Panc1 (cell line): ENCODE measurements around the gene GNAZ. TPM values are rescaled to one million over a fixed set of nuclear protein-coding genes. Genes with fewer than 3 reads are reported as not detected.
A peak's percentile ranks its signal among the peaks of the same experiment; 100 is the strongest.

ENCODE experiments used
- ATAC-seq: fragments of 200-7000 bp; cut with Tn5 transposase; 2 replicates; pipeline ENCODE4 v1.9.1; 2020; ENCODE audit warnings: mild to moderate bottlenecking, moderate library complexity
- BruUV-seq: library from RNA; stranded (reverse); fragments of 400-500 nt; replicated peaks from 2 replicates; lab custom pipeline; 2021; lab: Mats Ljungman, UMichigan
- CTCF ChIA-PET: fragments of 300-600 bp; sonication (Branson Sonifier 250); formaldehyde crosslinking; loops from one replicate; lab custom pipeline; 2022; ENCODE audit warnings: antibody characterized with exemption; lab: Charles Lee
- POLR2A ChIA-PET: fragments of 300-600 bp; sonication (Branson Sonifier 250); formaldehyde crosslinking; loops from one replicate; lab custom pipeline; 2022; ENCODE audit warnings: antibody characterized with exemption; lab: Charles Lee
- DNase-seq: peaks from one replicate; pipeline ENCODE4 v3.0.0-alpha.2; 2010; ENCODE audit warnings: low read depth, low spot score
- H3K27ac ChIP-seq: 2 replicates; pipeline ENCODE4 v1.5.1; 2011; ENCODE audit warnings: mild to moderate bottlenecking, low read length, inconsistent platforms
- H3K27me3 ChIP-seq: fragments of 200-500 bp; sonication (Bioruptor generic); 2 replicates; pipeline ENCODE4 v1.6.0; 2014; ENCODE audit warnings: low read length, inconsistent platforms; ENCODE audit not compliant: control insufficient read depth, insufficient read depth
- H3K36me3 ChIP-seq: fragments of 200-500 bp; sonication (Bioruptor generic); 2 replicates; pipeline ENCODE4 v1.5.1; 2014; ENCODE audit warnings: inconsistent platforms, mild to moderate bottlenecking, low read length, moderate library complexity; ENCODE audit not compliant: control insufficient read depth, insufficient read depth
- H3K4me1 ChIP-seq: 2 replicates; pipeline ENCODE4 v1.5.1; 2011; ENCODE audit warnings: inconsistent platforms, mild to moderate bottlenecking, low read length, moderate library complexity; ENCODE audit not compliant: control insufficient read depth, insufficient read depth
- H3K4me3 ChIP-seq, 2 experiments: 2 replicates each; pipeline ENCODE4 v1.5.1; 2011 to 2012; ENCODE audit warnings: low read depth in 2 of 2, low read length in 2 of 2, mild to moderate bottlenecking in 2 of 2, inconsistent platforms in 1 of 2, moderate library complexity in 1 of 2
- H3K9me3 ChIP-seq: fragments of 200-500 bp; sonication (Bioruptor generic); 2 replicates; pipeline ENCODE4 v1.5.1; 2014; ENCODE audit warnings: low read depth, mild to moderate bottlenecking, inconsistent platforms, low read length, moderate library complexity; ENCODE audit not compliant: control insufficient read depth, insufficient read depth
- CTCF ChIP-seq: fragments of 450-650 bp; IDR thresholded peaks from 2 replicates; pipeline ENCODE4 v1.5.1; 2017; ENCODE audit warnings: mild to moderate bottlenecking
- POLR2AphosphoS5 ChIP-seq: IDR thresholded peaks from 2 replicates; pipeline ENCODE4 v1.6.1; 2012; ENCODE audit warnings: mild to moderate bottlenecking, low read depth, low read length, moderate library complexity
- SIN3A ChIP-seq: IDR thresholded peaks from 2 replicates; pipeline ENCODE4 v1.6.1; 2012; ENCODE audit warnings: low read depth, mild to moderate bottlenecking, low read length, moderate library complexity, borderline replicate concordance; ENCODE audit not compliant: insufficient read depth
- TCF7L2 ChIP-seq: IDR thresholded peaks from 2 replicates; pipeline ENCODE4 v1.6.1; 2011; ENCODE audit warnings: mild to moderate bottlenecking, low read depth, low read length, inconsistent platforms
- in situ Hi-C: cut with HindIII; loops from 2 replicates; pipeline ENCODE4 v1.10.0; 2016; ENCODE audit warnings: low sequenced_read_pairs, low pct_unique_long_range_greater_than_20kb
- intact Hi-C: fragments of 100-400 bp; cut with micrococcal nuclease; formaldehyde crosslinking; loops from one replicate; pipeline ENCODE4 v1.10.0; 2022; ENCODE audit not compliant: unreplicated experiment
- total RNA-seq: library from RNA; stranded (reverse); gene quantifications from one replicate; pipeline ENCODE4 v1.2.1, GENCODE V29; 2021; ENCODE audit not compliant: unreplicated experiment
- TF ChIP-seq, protein P1 (sequence below), 2 experiments: IDR thresholded peaks; 2 replicates each; pipeline ENCODE4 v1.6.1; 2011 to 2012; ENCODE audit warnings: low read depth in 2 of 2, control low read depth in 1 of 2, low read length in 1 of 2, mild to moderate bottlenecking in 1 of 2, moderate library complexity in 1 of 2; ENCODE audit not compliant: insufficient read depth in 1 of 2

The GNAZ gene
- total RNA-seq, 1 experiment from 2014 or later: 11.9 TPM

GRCh38 chr22:23115825-23116494 is 45.6 kb downstream of the GNAZ start:
- intact Hi-C loops: no loop called here
- CTCF ChIA-PET: no interaction called here
- in situ Hi-C loops: no loop called here

DNA sequence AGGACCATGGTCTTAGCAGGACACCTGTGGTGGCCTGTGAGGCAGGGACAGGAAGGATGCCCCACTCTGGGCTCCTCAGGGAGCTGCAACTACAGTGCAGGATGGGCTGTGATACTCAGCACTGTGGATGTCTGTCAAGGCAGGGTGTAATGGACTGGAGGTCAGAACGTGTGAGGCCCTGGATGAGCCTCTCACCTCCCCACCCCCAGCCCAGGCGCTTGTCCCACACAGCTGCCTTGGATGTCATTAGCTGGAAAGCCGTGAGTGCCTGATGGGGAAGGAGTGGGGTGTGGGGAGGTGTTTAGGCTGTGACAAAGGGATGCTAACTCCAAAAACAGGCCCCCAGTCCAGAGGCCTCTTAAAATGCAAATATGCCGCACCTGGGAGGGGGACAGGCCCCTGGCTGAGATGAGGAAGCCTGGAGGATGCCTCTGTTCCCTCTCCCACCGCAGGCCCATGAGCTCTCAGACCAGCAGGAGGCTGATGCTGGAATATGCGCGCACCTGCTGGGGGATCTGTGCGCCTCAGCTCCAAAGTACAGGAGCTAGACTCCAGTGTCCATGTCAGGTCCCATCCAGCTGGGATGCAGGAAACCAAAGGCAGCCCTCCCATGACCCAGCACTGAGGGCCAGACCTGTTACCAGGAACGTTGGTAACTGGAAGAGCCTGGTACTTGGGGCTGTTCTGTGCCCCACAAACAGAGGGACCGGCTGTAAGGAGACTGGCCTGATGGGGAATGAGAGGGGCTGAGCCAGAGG is 46.4 kb downstream of the GNAZ start:
- peak; percentile 44 for ATAC-seq
- ChIA-PET POLR2A (no interaction called here), CTCF (no interaction called here)
- in situ Hi-C loops (no loop called here), intact Hi-C loops (no loop called here)
- Histone ChIP-seq H3K27me3 (no peaks in the 10 kb centered on the region), H3K36me3 (no peaks in the 10 kb centered on the region), H3K9me3 (no peaks in the 10 kb centered on the region), H3K4me3 (no peak overlapping the region), H3K4me1 (no peaks in the 10 kb centered on the region), H3K27ac (no peak overlapping the region)
- no peak for DNase-seq
- no peak for TF ChIP-seq TCF7L2
- no TSS peak for BruUV-seq

More at GRCh38 chr22:23115825-23116494, 45.6 kb downstream of the GNAZ start:
- no peak for DNase-seq
- Histone ChIP-seq H3K9me3 (no peaks in the 10 kb centered on the region), H3K36me3 (no peaks in the 10 kb centered on the region), H3K4me3 (no peak overlapping the region), H3K27me3 (no peaks in the 10 kb centered on the region), H3K27ac (no peak overlapping the region), H3K4me1 (no peaks in the 10 kb centered on the region)
- POLR2A ChIA-PET: no interaction called here
- ATAC-seq: no peak; the same call in 1 of the 2 replicates
- TF ChIP-seq, protein P1, sequence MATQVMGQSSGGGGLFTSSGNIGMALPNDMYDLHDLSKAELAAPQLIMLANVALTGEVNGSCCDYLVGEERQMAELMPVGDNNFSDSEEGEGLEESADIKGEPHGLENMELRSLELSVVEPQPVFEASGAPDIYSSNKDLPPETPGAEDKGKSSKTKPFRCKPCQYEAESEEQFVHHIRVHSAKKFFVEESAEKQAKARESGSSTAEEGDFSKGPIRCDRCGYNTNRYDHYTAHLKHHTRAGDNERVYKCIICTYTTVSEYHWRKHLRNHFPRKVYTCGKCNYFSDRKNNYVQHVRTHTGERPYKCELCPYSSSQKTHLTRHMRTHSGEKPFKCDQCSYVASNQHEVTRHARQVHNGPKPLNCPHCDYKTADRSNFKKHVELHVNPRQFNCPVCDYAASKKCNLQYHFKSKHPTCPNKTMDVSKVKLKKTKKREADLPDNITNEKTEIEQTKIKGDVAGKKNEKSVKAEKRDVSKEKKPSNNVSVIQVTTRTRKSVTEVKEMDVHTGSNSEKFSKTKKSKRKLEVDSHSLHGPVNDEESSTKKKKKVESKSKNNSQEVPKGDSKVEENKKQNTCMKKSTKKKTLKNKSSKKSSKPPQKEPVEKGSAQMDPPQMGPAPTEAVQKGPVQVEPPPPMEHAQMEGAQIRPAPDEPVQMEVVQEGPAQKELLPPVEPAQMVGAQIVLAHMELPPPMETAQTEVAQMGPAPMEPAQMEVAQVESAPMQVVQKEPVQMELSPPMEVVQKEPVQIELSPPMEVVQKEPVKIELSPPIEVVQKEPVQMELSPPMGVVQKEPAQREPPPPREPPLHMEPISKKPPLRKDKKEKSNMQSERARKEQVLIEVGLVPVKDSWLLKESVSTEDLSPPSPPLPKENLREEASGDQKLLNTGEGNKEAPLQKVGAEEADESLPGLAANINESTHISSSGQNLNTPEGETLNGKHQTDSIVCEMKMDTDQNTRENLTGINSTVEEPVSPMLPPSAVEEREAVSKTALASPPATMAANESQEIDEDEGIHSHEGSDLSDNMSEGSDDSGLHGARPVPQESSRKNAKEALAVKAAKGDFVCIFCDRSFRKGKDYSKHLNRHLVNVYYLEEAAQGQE (IDR thresholded peaks at IDR 0.05; ENCODE audit: insufficient read depth in 1 of 2, low read depth in 2 of 2, low read length in 1 of 2): no peak
- TF ChIP-seq TCF7L2: no peak
- TF ChIP-seq POLR2AphosphoS5: no peak
- no peak for TF ChIP-seq CTCF
- TF ChIP-seq SIN3A: no peak
- BruUV-seq: no TSS peak

DNA sequence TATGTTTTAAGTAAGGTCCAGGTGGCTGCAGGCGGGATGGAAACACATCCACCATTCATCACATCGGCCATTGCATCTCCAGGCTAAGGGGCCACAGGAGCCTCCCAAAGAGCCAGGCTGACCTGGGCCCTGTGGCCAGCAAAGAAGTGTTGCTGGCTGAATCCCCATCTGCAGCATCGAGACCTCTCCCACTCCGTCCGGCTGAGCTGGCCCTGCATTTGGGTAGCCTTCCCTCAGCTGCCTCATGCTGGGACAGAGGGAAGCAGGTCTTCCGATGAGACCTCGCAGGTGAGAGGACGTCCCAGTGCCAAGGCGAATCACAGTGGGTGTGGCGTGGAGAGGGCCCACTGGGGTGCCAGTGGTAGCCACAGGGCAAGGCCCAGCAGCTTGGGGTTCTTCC is 47.0 kb downstream of the GNAZ start:
- TF ChIP-seq TCF7L2 (no peak), POLR2AphosphoS5 (no peak), CTCF (no peak), SIN3A (no peak)
- TF ChIP-seq, protein P1 (IDR thresholded peaks at IDR 0.05; ENCODE audit: insufficient read depth in 1 of 2, low read depth in 2 of 2, low read length in 1 of 2): no peak
- BruUV-seq: no TSS peak
- Histone ChIP-seq H3K9me3 (no peaks in the 10 kb centered on the region), H3K4me3 (no peak overlapping the region), H3K36me3 (no peaks in the 10 kb centered on the region), H3K27me3 (no peaks in the 10 kb centered on the region), H3K4me1 (no peaks in the 10 kb centered on the region), H3K27ac (no peak overlapping the region)
- ChIA-PET POLR2A (no interaction called here), CTCF (no interaction called here)
- DNase-seq (no peak), ATAC-seq (no peak)
- in situ Hi-C loops: no loop called here
- intact Hi-C loops: no loop called here
